Renal pelvis (tissue), 4 donors: ENCODE results near the gene TOMM7. TPM values are rescaled to one million over a fixed set of nuclear protein-coding genes. Genes with fewer than 3 reads are reported as not detected.
"Not testable (repeated sequence)": the region's sequence is repeated elsewhere in the genome, so short reads cannot be mapped to it uniquely, and the experiment has no call there.

Source experiments
- DNase-seq: peaks from one replicate; pipeline ENCODE4 v3.0.0-alpha.2; 2013
- polyA plus RNA-seq, 3 donors: library from polyadenylated mRNA; unstranded; fragments of 120-200 nt; gene quantifications; one replicate each; pipeline ENCODE4 v1.2.1, GENCODE V29; 2013; ENCODE audit not compliant: insufficient read length in 3 of 3

Gene TOMM7
- polyA plus RNA-seq, 3 donors = 346 to 461 (median 386) TPM

- DNase-seq = no peak
Observed at GRCh38 chr7:22793593-22794462, 28.8 kb downstream of the TOMM7 start.

GRCh38 chr7:22791204-22792158, 31.2 kb downstream of the TOMM7 start:
- no peak for DNase-seq

DNA sequence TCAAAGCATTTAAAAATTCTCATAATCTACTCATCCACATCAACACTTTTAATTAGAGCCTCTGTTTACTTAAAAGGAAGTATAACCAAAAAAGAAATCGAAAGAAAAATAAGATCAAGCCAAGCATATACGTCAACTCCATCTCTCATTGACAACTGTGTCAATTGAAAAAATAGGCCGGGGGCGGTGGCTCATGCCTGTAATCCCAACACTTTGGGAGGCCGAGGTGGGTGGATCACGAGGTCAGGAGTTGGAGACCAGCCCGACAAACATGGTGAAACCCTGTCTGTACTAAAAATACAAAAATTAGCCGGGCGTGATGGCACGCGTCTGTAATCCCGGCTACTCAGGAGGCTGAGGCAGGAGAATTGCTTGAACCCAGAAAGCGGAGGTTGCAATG, 32.0 kb downstream of the TOMM7 start:
- DNase-seq = not testable (repeated sequence)

- DNase-seq = no peak
Observed at GRCh38 chr7:22787951-22788350, 34.7 kb downstream of the TOMM7 start.

GRCh38 chr7:22786290-22786932, 36.2 kb downstream of the TOMM7 start:
- DNase-seq = no peak

DNA sequence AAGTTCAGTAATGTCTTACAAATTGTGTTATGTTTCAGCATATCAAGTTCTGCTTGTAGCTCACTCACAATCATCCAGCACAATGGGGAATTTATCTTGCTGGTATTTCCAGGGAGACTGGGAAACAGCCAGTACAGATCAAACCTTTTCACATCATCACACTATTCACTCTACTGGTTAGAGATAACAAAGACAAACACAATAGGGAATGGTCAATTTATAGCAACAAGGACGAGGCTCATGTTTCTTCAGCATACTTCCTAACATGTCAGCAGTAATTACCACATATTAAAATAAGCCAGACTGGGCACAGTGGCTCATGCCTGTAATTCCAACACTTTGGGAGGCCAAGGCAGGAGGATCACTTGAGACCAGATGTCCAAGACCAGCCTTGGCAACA, 38.3 kb downstream of the TOMM7 start:
- no peak for DNase-seq

- DNase-seq = no peak
Observed at GRCh38 chr7:22783421-22783820, 39.2 kb downstream of the TOMM7 start.

DNA sequence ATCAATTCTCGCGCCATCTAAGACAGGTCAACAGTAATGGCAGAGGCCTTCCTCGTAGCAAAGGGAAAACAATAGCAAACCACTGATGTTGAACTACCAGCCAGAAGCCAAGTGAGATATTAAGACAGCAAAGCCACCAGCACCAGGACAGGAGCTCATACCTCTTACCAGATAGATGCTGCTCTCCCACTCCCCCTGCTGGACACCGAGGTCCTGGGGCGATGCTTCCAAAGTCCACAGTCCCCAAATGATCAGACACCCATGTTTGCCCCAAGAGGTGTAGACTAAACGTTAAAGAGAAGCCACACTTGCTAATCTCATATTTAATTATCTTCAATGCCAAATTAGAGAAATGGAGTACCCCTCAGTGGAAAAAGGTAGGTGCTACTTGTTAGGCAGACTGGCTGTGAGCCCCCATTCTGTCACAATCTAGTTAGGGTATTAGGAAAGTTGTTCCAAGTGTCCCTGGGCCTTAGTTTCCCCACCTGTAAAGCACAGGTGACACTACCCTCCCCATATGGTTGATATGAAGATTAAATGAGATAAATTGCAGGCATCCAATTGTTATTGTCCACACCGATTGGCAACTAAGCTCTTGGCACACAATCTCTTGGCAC, 39.9 kb downstream of the TOMM7 start:
- peak; percentile 4 for DNase-seq

DNA sequence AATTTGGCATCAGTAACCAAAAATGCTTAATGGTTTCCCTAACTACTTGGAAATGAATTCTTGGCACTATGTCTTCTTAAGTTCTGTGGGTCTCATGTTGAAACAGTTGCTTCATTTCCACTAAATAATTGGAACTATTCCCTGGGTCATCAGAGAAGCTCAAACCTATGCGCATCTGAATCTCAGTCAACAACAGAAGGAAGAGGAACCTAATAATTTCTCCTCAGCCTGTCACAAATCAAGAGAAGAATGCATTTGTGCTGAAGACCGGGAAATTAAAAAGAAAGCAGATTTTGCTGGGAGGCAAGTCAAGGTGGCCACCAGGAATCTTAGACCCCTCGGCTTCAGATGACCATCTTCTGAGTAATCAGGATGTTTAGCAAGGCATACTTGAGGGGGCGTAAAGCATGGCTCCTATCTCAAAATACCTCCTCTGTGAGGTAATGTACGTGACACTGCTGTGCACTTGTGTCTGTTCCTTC, 41.4 kb downstream of the TOMM7 start:
- DNase-seq = no peak

DNA sequence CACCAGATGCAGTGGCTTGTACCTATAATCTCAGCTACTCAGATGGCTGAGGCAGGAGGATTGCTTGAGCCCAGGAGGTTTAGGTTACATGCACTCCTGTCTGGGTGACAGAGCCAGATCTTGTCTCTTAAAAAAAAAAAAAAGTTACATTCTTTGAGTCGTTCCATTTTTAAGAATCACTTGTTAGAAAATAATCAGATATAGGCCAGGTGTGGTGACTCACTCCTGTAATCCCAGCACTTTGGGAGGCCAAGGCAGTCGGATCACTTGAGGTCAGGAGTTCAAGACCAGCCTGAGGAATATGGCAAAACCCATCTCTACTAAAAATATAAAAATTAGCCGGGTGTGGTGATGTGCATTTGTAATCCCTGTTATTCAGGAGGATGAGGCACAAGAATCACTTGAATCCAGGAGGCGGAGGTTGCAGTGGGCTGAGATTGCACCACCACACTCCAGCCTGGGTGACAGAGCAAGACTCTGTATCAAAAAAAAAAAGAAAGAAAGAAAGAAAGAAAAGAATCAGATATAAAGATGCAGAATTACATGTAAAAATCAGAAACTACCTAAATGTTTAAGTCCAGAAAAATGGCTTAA, 42.8 kb downstream of the TOMM7 start:
- DNase-seq = not testable (repeated sequence)

GRCh38 chr7:22776964-22777363, 45.7 kb downstream of the TOMM7 start:
- no peak for DNase-seq

DNA sequence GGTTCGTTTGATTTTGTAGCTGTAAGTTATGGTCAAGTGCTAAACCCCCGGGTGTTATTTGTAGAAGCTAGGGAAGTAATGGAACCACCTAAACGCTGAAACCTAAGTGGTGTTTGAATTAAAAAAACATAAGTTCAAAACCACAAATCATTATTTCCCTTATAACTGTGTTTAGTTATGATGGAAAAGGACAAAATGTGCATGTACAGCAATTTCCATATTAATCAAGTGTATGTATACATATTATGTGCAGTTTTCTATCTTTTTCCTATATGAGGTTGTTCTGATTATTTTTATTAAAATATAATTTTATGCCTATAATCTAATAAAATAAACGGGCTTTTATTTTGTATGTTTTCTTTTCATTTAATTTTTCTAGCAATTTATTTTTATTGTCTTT, 49.8 kb downstream of the TOMM7 start:
- no peak for DNase-seq

DNA sequence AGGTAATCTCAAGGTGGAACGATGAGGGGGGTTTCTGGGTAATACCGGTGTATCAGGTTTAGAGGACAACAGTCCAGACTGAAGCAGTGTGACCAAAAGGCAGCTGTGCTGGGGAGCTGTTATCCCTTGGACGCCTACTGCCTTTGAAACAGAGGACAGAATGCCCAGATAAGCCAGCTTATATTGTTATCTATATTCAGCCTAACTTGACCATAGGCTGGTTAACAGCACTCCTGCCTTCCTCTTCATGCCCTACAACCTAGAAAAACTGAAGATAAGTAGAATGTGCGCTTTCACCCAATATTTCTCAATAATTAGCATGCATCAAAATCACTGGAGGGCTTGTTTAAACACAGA, 50.8 kb downstream of the TOMM7 start:
- DNase-seq = no peak

DNA sequence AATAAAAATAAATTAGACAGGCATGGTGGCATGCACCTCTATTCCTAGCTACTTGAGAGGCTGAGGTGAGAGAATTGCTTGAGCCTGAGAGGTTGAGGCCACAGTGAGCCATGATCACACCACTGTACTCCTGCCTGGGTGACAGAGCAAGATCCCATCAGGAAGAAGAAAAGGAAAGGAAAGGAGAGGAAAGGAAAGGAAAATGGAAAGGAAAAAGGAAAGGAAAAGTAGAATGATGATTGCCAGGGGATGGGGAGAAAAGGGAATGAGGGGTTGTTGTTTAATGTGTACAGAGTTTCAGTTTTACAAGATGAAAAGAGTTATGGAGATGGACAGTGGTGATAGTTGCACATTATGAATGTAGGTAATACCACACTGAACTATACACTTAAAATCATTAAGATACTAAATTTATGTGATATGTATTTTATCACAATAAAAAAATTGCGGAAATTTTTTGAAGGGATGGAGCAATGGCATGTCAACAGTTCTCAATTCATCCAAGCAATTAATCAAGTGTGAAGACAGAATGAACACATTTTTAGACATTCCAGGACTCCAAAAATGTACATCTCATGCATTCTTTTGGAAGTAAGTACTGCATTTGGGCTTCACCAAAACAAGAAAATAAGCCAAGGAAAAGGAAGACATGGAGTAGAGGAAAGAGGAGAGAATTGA, 51.3 kb downstream of the TOMM7 start:
- DNase-seq = no peak

GRCh38 chr7:22765609-22766008, 57.0 kb downstream of the TOMM7 start:
- no peak for DNase-seq

Other genes with a start within 250 kb of the TOMM7 start
- gene IL6, start 95.6 kb downstream of the TOMM7 start, polyA plus RNA-seq = not detected
- 10 to 100 TPM; 18.3 to 20.6 (median 20.1) TPM for gene HYCC1, start 191.3 kb upstream of the TOMM7 start, polyA plus RNA-seq